CD4-positive, alpha-beta T cell treated with Interleukin-6 at 100 ng/mL for 8 hours (primary cell): ENCODE results near the gene RPS16.
"Not testable (repeated sequence)": the region's sequence is repeated elsewhere in the genome, so short reads cannot be mapped to it uniquely, and the experiment has no call there.

Source experiments
- DNase-seq: peaks from one replicate; pipeline ENCODE4 v3.0.0-alpha.2; 2020; ENCODE audit warnings: mixed read lengths, low spot score

Gene RPS16

GRCh38 chr19:39435499-39436349 is at the start of gene RPS16:
Gene RPS16, minus strand, starts transcription at chr19:39435949. Its CDS starts 54 bp downstream, at chr19:39435895.
- DNase-seq: peak; percentile 99

DNA sequence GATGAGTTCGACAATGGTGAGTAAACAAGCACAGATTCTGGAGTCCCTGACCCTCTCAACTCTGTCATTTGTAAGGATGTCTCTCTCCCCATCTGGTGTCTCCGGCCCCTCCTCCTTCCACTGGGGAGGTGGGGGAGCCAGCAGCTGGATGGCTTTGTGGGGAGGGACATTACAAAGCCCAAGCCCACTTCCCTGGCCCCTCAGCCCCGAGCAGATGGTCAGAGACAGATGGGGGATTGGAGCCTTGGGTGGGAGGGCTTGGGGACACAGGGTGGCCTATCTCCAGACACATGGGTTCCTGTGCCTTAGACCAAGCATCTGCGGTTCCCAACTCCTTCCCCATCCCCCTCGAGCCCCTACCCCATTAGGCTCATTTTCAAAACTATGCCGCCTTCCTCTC is 47.4 kb upstream of the RPS16 start:
- DNase-seq: no peak

GRCh38 chr19:39481676-39482075 is 45.9 kb upstream of the RPS16 start:
- no peak for DNase-seq

DNA sequence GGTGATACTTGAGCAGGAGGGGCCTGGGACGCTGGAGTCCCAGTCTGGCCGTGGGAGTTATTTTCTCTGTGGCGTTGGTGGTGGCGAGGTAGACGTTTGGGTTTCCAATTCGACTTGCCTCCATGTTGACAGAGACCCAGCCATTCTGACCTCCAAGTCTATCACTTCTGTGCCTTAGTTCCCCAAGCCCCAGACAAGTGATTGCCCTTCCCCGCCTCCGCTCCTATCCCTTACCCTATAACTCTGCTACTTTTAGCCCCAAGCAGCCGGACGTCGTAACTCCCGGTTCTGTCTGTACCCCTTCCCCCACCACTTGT is 45.4 kb upstream of the RPS16 start:
- DNase-seq: no peak

DNA sequence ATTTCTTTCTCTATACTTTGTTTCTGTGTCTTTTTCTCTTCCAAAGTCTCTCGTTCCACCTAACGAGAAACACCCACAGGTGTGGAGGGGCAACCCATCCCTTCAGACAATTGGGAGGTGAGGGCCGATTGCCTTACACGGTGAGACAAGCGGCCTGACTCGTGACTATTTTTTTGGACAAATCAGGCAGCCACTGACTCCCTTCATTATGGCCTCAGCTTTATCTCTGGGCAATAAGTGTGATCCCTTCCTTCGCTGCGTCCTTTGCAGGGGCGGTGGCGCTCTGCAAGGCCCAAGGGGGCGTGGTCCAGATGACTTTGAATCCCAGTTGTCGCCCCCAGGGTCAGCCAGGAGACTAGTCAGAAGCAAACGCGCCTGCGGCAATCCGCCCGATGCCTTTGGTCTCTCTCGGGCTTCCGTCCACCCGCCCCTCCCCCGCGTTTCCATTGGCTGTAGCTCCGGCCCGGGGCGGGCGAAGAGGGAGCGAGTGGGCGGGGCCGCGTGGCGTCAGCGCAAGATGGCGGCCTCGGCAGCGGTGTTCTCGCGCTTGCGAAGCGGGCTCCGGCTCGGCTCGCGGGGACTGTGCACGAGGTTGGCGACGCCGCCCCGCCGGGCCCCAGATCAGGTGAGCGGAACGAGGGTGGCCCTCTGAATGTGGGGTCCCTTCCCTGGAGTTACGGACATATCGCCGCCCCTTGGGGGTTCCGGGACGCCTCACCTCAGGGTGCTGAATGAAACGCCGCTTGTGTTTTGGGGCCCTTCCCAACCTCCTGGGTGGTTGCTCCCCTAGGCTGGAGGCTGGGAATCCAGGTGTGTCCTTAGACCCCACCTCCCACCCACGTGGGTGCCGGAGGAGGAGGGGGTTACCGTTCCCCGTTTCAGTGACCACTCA is 44.8 kb upstream of the RPS16 start, which contains the start of gene TIMM50:
TIMM50 (plus strand) TSS at position 502 of the 892 bp plus-strand sequence; CDS start at position 518, 16 bp downstream.
- DNase-seq: peak; percentile 94

DNA sequence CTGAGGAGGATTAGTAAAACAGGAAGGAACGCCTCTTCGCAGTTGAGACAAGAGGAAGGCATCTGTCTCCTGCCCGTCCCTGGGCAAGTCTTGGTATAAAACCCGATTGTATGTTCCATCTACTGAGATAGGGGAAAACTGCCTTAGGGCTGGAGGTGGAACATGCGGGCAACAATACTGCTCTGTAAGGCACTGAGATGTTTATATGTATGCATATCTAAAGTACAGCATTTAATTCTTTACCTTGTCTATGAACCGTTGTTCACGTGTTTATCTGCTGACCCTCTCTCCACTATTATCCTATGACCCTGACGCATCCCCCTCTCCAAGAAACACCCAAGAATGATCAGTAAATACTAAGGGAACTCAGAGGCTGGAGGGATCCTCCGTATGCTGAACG is 44.2 kb upstream of the RPS16 start:
- DNase-seq: no peak

DNA sequence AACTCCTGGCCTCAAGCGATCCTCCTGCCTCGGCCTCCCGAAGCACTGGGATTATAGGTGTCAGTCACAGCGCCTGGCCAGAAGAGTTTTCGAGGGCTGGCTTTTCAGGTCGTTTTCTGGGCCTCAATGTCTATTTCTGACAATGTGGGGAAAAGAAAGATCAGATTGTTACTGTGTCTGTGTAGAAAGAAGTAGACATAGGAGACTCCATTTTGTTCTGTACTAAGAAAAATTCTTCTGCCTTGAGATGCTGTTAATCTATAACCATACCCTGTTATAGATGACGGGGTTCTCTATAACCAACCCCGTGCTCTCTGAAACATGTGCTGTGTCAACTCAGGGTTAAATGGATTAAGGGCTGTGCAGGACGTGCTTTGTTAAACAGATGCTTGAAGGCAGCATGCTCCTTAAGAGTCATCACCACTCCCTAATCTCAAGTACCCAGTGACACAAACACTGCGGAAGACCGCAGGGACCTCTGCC is 43.6 kb upstream of the RPS16 start:
- DNase-seq: not testable (repeated sequence)

- no peak for DNase-seq
Measured at GRCh38 chr19:39475748-39476147, 40.0 kb upstream of the RPS16 start.

DNA sequence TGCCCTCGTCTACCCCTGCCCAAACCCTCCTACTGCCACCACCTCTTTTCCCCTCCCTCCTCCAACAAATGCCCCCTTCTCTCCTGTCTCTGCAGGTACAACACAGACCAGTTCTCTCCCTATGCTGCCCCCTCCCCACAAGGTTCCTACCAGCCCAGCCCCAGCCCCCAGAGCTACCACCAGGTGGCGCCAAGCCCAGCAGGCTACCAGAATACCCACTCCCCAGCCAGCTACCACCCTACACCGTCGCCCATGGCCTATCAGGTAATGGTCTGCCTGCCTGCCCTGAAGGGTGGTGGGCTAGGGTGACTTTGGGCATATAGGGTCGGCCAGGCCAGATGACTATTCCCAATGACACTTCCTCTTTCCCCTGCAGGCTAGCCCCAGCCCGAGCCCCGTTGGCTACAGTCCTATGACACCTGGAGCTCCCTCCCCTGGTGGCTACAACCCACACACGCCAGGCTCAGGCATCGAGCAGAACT is 38.4 kb upstream of the RPS16 start:
- DNase-seq: peak; percentile 63

- no peak for DNase-seq
Measured at GRCh38 chr19:39473443-39473960, 37.8 kb upstream of the RPS16 start.

DNA sequence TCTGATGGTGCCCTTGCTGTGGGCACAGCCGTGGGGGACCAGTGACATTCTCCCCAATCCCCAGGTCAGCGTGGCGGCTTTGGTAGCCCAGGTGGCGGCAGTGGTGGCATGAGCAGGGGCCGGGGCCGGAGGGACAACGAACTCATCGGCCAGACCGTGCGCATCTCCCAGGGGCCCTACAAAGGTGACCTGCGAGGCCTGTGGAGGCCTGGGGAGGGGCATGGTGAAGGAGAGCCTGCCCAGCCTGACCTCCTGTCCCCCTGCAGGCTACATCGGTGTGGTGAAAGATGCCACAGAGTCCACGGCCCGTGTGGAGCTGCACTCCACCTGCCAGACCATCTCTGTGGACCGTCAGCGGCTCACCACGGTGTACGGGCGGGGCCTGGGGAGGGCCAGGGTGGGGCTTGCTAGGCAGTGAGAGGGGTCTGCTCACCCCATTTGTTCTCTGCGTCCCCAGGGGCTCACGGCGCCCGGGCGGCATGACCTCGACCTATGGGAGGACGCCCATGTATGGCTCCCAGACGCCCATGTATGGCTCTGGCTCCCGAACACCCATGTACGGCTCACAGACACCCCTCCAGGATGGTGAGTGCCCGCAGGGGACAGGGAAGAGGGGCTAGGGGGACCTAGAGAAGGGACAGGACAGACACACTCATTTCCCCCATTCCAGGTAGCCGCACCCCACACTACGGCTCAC is 37.1 kb upstream of the RPS16 start:
- DNase-seq: no peak

DNA sequence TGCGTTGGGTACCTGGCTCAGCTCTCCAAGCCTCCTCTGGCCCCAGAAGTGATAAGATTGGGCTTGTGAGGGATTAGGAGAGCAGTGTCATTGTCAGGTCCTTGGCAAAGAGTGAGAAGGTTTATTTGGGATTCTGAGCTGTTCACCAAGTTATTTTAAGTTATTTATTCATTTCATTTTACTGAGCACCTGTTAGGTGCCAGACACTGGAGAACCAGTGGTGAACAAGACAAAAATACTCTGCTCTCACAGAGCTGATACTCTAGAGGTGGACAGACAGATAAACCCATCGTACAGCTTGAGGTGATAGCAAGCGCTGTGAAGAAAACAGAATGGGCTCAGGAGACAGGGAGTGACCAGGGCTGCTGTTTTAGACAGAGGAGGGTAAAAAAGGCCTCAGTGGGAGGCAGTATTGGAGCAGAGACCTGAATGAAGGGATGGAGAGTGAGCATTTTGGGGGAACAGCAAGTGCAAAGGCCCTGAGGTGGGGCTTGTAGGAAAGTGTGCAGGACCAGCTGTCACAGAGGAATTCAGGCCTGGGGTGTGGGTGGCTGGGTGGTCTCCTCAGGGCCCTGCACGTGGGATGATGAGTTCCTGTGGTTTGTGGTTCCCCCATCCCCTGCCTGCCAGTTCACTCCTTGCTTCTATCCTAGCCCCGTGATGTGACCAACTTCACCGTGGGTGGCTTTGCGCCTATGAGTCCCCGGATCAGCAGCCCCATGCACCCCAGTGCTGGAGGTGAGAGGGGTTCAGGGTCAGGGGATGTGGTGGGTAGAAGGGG is 36.2 kb upstream of the RPS16 start:
- DNase-seq: no peak

- DNase-seq: no peak
Measured at GRCh38 chr19:39470724-39471339, 35.1 kb upstream of the RPS16 start.

DNA sequence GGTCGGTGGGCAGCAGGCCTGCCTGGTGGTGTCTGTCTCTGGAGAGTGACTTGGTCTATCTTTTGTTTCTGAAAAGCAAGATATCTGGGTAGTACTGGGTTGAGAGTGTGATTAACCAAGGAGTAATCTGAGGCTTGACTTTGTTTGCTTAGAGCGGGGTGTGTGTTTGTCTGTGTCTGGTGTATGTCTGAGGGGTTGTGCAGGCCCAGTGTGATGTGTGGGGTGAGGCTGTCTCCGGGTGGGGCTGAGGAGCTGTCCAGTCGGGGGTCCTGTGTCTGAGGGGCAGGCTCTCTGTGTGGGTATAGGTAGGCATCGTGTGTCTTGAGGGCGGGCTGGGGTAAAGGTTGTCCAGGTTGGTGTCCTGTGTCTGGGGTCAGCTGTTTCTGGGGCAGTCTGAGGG is 33.8 kb upstream of the RPS16 start:
- no peak for DNase-seq

DNA sequence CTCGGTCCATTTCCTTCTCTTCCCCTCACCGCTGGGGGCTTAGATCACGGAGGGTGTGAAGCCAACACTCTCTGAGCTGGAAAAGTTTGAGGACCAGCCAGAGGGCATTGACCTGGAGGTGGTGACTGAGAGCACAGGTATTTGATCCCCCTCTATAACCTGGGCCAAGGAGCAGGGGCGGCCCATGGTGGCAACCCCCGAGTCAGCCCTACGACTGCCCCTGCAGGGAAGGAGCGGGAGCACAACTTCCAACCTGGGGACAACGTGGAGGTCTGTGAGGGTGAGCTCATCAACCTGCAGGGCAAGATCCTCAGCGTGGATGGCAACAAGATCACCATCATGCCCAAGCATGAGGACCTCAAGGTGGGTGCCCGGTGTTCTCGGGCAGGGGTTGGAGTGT is 33.3 kb upstream of the RPS16 start:
- no peak for DNase-seq

- DNase-seq: no peak
Measured at GRCh38 chr19:39467941-39468340, 32.2 kb upstream of the RPS16 start.

- DNase-seq: no peak
Measured at GRCh38 chr19:39465956-39466747, 30.4 kb upstream of the RPS16 start.

GRCh38 chr19:39463403-39463802 is 27.7 kb upstream of the RPS16 start:
- DNase-seq: no peak

GRCh38 chr19:39451257-39451656 is 15.5 kb upstream of the RPS16 start:
- DNase-seq: not testable (repeated sequence)
